K562 (cell line): ENCODE data around the gene KYAT1. TPM values are rescaled to one million over a fixed set of nuclear protein-coding genes. Genes with fewer than 3 reads are reported as not detected.

ENCODE experiments used
- ATAC-seq: fragments of 200-7000 bp; cut with Tn5 transposase; 3 replicates; pipeline ENCODE4 v1.9.1; 2020; ENCODE audit warnings: moderate library complexity
- BruUV-seq: library from RNA; stranded (reverse); fragments of 400-500 nt; replicated peaks from 2 replicates; lab custom pipeline; 2021; lab: Mats Ljungman, UMichigan
- CTCF ChIA-PET: fragments of 300-600 bp; formaldehyde crosslinking; extraction: SDS; loops from one replicate; lab custom pipeline; 2021; ENCODE audit warnings: low intra/inter-chr PET ratio; lab: Yijun Ruan, JAX
- POLR2A ChIA-PET: fragments of 300-600, 350-650 bp; sonication (Branson Sonifier 250); formaldehyde crosslinking; extraction: SDS; loops from one replicate; lab custom pipeline; 2021; ENCODE audit warnings: antibody characterized with exemption, inconsistent platforms; lab: Yijun Ruan, JAX
- DNase-seq, 4 experiments: peaks; one replicate each; pipeline versions ENCODE4 v3.0.0 to v3.0.0-alpha.2; 2011 to 2018; ENCODE audit warnings: low spot score in 3 of 4, mixed read lengths in 3 of 4; ENCODE audit errors: extremely low read depth in 1 of 4
- FAIRE-seq: peaks from 2 replicates; lab custom pipeline; 2011; peaks lifted over from hg19 to GRCh38; lab: Jason Lieb, UNC
- H2AFZ ChIP-seq: 2 replicates; pipeline ENCODE4 v1.6.0; 2011; ENCODE audit warnings: low read depth, low read length, control low read depth, inconsistent platforms
- H3K27ac ChIP-seq: fragments of 200-600 bp; 3 replicates; pipeline ENCODE4 v1.8.0; 2011; ENCODE audit warnings: low read depth, mild to moderate bottlenecking, control low read depth, inconsistent platforms, low read length, moderate library complexity, mixed read lengths; ENCODE audit errors: extremely low read depth
- H3K27me3 ChIP-seq, 2 experiments: fragments of 300-600 bp in 1 of 2; 2 replicates in 1 of 2; 3 replicates in 1 of 2; pipeline versions ENCODE4 v1.6.0 to v1.8.0; 2011; ENCODE audit warnings: inconsistent platforms in 2 of 2, low read length in 2 of 2, mild to moderate bottlenecking in 1 of 2, mixed read lengths in 1 of 2, moderate library complexity in 1 of 2; ENCODE audit not compliant: control insufficient read depth in 2 of 2, insufficient read depth in 2 of 2
- H3K36me3 ChIP-seq: fragments of 300-600 bp; 3 replicates; pipeline ENCODE4 v1.8.0; 2011; ENCODE audit warnings: mild to moderate bottlenecking, low read length, inconsistent platforms; ENCODE audit not compliant: control insufficient read depth, insufficient read depth
- H3K4me1 ChIP-seq, 2 experiments: fragments of 200-600 bp in 1 of 2; replicated peaks in 1 of 2; 2 replicates in 1 of 2; 3 replicates in 1 of 2; pipeline versions ENCODE4 v1.5.1 to v1.8.0; 2011; ENCODE audit warnings: inconsistent platforms in 2 of 2, low read length in 2 of 2, mild to moderate bottlenecking in 1 of 2, mixed read lengths in 1 of 2, moderate library complexity in 1 of 2; ENCODE audit not compliant: control insufficient read depth in 2 of 2, insufficient read depth in 2 of 2
- H3K4me2 ChIP-seq: 2 replicates; pipeline ENCODE4 v1.6.1; 2011; ENCODE audit warnings: low read length, control low read depth, inconsistent platforms, mixed read lengths; ENCODE audit not compliant: insufficient read depth
- H3K4me3 ChIP-seq: fragments of 200-600 bp; sonication (generic), shearing (Covaris generic); 2 replicates; pipeline ENCODE4 v1.5.1; 2016; ENCODE audit warnings: control low read depth, inconsistent platforms
- H3K79me2 ChIP-seq: fragments of 200-600 bp; 3 replicates; pipeline ENCODE4 v1.8.0; 2011; ENCODE audit warnings: low read length, inconsistent platforms; ENCODE audit not compliant: control insufficient read depth, insufficient read depth
- H3K9ac ChIP-seq, 2 experiments: 2 replicates each; pipeline versions ENCODE4 v1.6.0 to v1.6.1; 2011; ENCODE audit warnings: low read depth in 2 of 2, low read length in 2 of 2, control low read depth in 1 of 2, inconsistent platforms in 1 of 2, mild to moderate bottlenecking in 1 of 2, mixed read lengths in 1 of 2; ENCODE audit not compliant: insufficient read depth in 1 of 2
- H3K9me1 ChIP-seq: one replicate; pipeline ENCODE4 v1.6.0; 2011; ENCODE audit warnings: inconsistent platforms, mild to moderate bottlenecking, low read length, moderate library complexity; ENCODE audit not compliant: control insufficient read depth, insufficient read depth
- H3K9me3 ChIP-seq: replicated peaks from 2 replicates; pipeline ENCODE4 v1.5.1; 2011; ENCODE audit warnings: low read depth, low read length, inconsistent platforms; ENCODE audit not compliant: control insufficient read depth, insufficient read depth
- H4K20me1 ChIP-seq: replicated peaks from 2 replicates; pipeline ENCODE4 v1.6.1; 2011; ENCODE audit warnings: low read length, inconsistent platforms, mixed read lengths; ENCODE audit not compliant: control insufficient read depth, insufficient read depth
- E4F1 ChIP-seq: fragments of 250-450 bp; sonication (Bioruptor Pico); IDR thresholded peaks from 2 replicates; pipeline ENCODE4 v1.5.0; 2021; ENCODE audit warnings: mild to moderate bottlenecking, borderline replicate concordance
- GATAD2B ChIP-seq: fragments of 450-650 bp; IDR thresholded peaks from 2 replicates; pipeline ENCODE4 v1.6.1; 2017; ENCODE audit warnings: mild to moderate bottlenecking, borderline replicate concordance
- HDAC8 ChIP-seq: fragments of 450-650 bp; IDR thresholded peaks from 2 replicates; pipeline ENCODE4 v1.6.1; 2016; ENCODE audit warnings: mild to moderate bottlenecking, missing genetic modification characterization, moderate library complexity, missing compliant biosample characterization
- HIVEP1 ChIP-seq: fragments of 250-450 bp; sonication (Bioruptor Pico); IDR thresholded peaks from 2 replicates; pipeline ENCODE4 v1.4.0; 2020; ENCODE audit warnings: mild to moderate bottlenecking
- KLF16 ChIP-seq: IDR thresholded peaks from 2 replicates; pipeline ENCODE4 v1.6.1; 2016; ENCODE audit warnings: antibody characterized with exemption
- MAZ ChIP-seq, 2 experiments: fragments of 450-650 bp in 1 of 2; sonication (generic) in 1 of 2; formaldehyde crosslinking; IDR thresholded peaks in 1 of 2; conservative IDR thresholded peaks in 1 of 2; 2 replicates each; pipeline versions ENCODE4 v1.4.0 to v1.5.0; 2020; ENCODE audit warnings: mild to moderate bottlenecking in 1 of 2, missing genetic modification reagents in 1 of 2
- MXI1 ChIP-seq: IDR thresholded peaks from 2 replicates; pipeline ENCODE4 v1.6.1; 2011; ENCODE audit warnings: low read depth, mild to moderate bottlenecking, improper control_type of control experiment, low read length
- NONO ChIP-seq, 2 experiments: fragments of 200-400 bp in 1 of 2; fragments of 450-650 bp in 1 of 2; formaldehyde crosslinking in 1 of 2; IDR thresholded peaks; 2 replicates each; pipeline ENCODE4 v1.6.1; 2017; ENCODE audit warnings: low read depth in 2 of 2, mild to moderate bottlenecking in 2 of 2, moderate library complexity in 2 of 2, low read length in 1 of 2
- PHB2 ChIP-seq: fragments of 450-650 bp; IDR thresholded peaks from 2 replicates; pipeline ENCODE4 v1.6.1; 2017; ENCODE audit warnings: low read depth
- POLR2AphosphoS5 ChIP-seq: IDR thresholded peaks from 2 replicates; pipeline ENCODE4 v1.6.1; 2011; ENCODE audit warnings: mild to moderate bottlenecking, low read depth, low read length, moderate library complexity; ENCODE audit not compliant: control insufficient read depth, insufficient read depth
- SMARCE1 ChIP-seq: fragments of 450-650 bp; IDR thresholded peaks from 2 replicates; pipeline ENCODE4 v1.7.1; 2016; ENCODE audit warnings: mild to moderate bottlenecking
- TEAD1 ChIP-seq, 2 experiments: fragments of 450-650 bp in 1 of 2; sonication (generic) in 1 of 2; formaldehyde crosslinking; IDR thresholded peaks; 2 replicates each; pipeline versions ENCODE4 v1.4.0 to v1.8.0; 2020 to 2022; ENCODE audit warnings: mild to moderate bottlenecking in 2 of 2, missing genetic modification reagents in 1 of 2
- TOE1 ChIP-seq, 2 experiments: fragments of 450-650 bp in 1 of 2; sonication (generic) in 1 of 2; formaldehyde crosslinking in 1 of 2; IDR thresholded peaks; 2 replicates each; pipeline versions ENCODE4 v1.7.1 to v1.8.0; 2016 to 2022; ENCODE audit warnings: borderline replicate concordance in 2 of 2, mild to moderate bottlenecking in 2 of 2, antibody characterized with exemption in 1 of 2, inconsistent platforms in 1 of 2, low read depth in 1 of 2, missing genetic modification reagents in 1 of 2, moderate library complexity in 1 of 2
- ZNF3 ChIP-seq: fragments of 250-450 bp; sonication (Bioruptor Pico); IDR thresholded peaks from 2 replicates; pipeline ENCODE4 v1.5.0; 2021; ENCODE audit warnings: mild to moderate bottlenecking, moderate library complexity
- WGBS: fragments of 100-300 bp; shearing (Covaris generic); methylation state at CpG from one replicate; pipeline ENCODE4 v1.1.6; 2016; ENCODE audit warnings: low coverage, mixed read lengths; ENCODE audit not compliant: insufficient coverage; ENCODE audit errors: missing lambda C conversion rate; 5-methylcytosine and 5-hydroxymethylcytosine counted together
- in situ Hi-C: fragments of 300-500 bp; cut with MboI; formaldehyde crosslinking; loops from 4 replicates; pipeline ENCODE4 v1.15.0; 2018; ENCODE audit warnings: inconsistent platforms, mixed read lengths
- intact Hi-C: fragments of 100-400 bp; cut with micrococcal nuclease; formaldehyde crosslinking; loops from 2 replicates; pipeline ENCODE4 v1.14.2; 2022
- polyA plus RNA-seq, 8 experiments: library from polyadenylated mRNA; depleted of rRNA in 4 of 8; stranded (reverse) in 5 of 8; unstranded in 3 of 8; fragments of >200 nt; fragmentation: Nextera tagmentation in 2 of 8; fragmentation: Illumina TruSeq in 1 of 8; extraction: Ambion mirVana in 2 of 8; extraction: Trizol in 1 of 8; gene quantifications; 2 replicates each; pipeline versions ENCODE4 v1.2.1 to v1.2.3, GENCODE V29; 2011 to 2014; ENCODE audit warnings: inconsistent platforms in 1 of 8, missing spikeins in 1 of 8
- total RNA-seq, 7 experiments: library from RNA; depleted of rRNA in 6 of 7; stranded (reverse); fragments of >200 nt in 6 of 7; fragmentation: Illumina TruSeq in 2 of 7; extraction: Trizol in 2 of 7; gene quantifications; 2 replicates each; pipeline versions ENCODE4 v1.2.1 to v1.2.3, GENCODE V29; 2011 to 2021; ENCODE audit warnings: low replicate concordance in 1 of 7
- TF ChIP-seq, protein P1 (sequence below): IDR thresholded peaks from 3 replicates; pipeline ENCODE4 v1.6.1; 2011; ENCODE audit warnings: borderline replicate concordance, mild to moderate bottlenecking, moderate library complexity; ENCODE audit not compliant: insufficient read length; ENCODE audit errors: extremely low read depth

KYAT1 gene
- total and polyA plus RNA-seq, 9 of the 15 experiments (the other 6 are each of a cell fraction or from before 2014, with no cell fraction given) = 6.4 to 16.8 (median 11.1) TPM

DNA sequence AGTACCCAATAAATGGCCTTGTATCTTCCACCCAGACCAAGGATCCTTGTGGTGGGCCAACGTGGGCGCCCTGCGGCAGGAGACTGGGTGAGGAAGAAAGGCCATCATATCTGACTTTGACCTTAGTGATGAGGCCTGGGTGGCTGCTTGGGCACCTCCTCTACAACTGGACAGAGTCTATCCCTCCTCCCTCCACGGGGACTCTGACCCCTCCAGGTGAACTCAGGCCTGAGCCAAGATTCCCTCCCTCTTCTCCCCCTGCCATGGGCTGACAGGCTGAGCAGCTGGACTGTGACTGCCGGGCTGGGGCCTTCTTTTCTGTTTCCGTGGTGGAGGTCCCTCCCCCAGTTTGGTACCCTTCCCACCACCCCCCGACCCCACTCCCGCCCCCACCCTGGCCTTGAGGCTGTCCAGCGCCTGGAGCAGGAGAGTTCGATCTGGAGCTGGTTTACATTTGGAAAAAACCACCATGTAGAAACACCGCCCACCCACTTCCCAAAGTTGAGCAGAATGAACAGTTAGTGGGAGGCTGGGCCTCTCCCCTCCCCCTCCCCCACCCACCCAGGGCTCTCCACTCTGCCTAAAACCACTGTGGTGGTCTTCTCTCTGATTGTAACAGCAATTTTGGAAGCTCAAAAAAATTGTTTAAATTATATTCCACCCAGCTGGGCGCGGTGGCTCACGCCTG, 37.8 kb upstream of the KYAT1 start:
- DNase-seq = no peak
- Histone ChIP-seq H3K4me3 (no peak overlapping the region), H3K79me2 (no peaks in the 10 kb centered on the region), H4K20me1 (no peaks in the 10 kb centered on the region), H3K27me3 (no peaks in the 10 kb centered on the region), H2AFZ (no peak overlapping the region), H3K9ac (peak overlapping the region in 1 of 2 experiments; percentile 78; a peak in 2 of 4 replicates), H3K9me3 (no peaks in the 10 kb centered on the region), H3K4me1 (peaks cover under 1 to 31% of the 10 kb centered on the region in 2 experiments; a peak in 4 of 5 replicates), H3K27ac (no peak overlapping the region), H3K36me3 (peaks cover 28% of the 10 kb centered on the region; the same call in 2 of the 3 replicates), H3K9me1 (no peaks in the 10 kb centered on the region), H3K4me2 (no peak overlapping the region)
- in situ Hi-C loops (no loop called here), intact Hi-C loops (no loop called here)
- no TSS peak for BruUV-seq
- WGBS = 73% methylated on average over 7 of the region's 14 CpGs
- CTCF ChIA-PET = no interaction called here
- POLR2A ChIA-PET = interaction anchor here (0.5 to 0.8 kb wide), 2 partner anchors 11 to 764 kb away, joined by 3 read pairs; no protein-coding TSS in a partner anchor
- FAIRE-seq = no peak
- no peak for ATAC-seq
- TF ChIP-seq NONO (IDR thresholded peaks at IDR 0.05; ENCODE audit: low read depth in 2 of 2, low read length in 1 of 2) (no peak), GATAD2B (no peak), POLR2AphosphoS5 (no peak), TEAD1 (CRISPR knock-in tag; IDR thresholded peaks at IDR 0.05) (no peak), E4F1 (CRISPR knock-in tag) (no peak), KLF16 (no peak), MAZ (CRISPR knock-in tag; conservative IDR thresholded peaks at IDR 0.05 in 1 of 2, IDR thresholded peaks at IDR 0.05 in 1 of 2) (no peak), HDAC8 (tag) (no peak), MXI1 (no peak), TOE1 (IDR thresholded peaks at IDR 0.05; ENCODE audit: borderline replicate concordance) (no peak), TOE1 (CRISPR knock-in tag; IDR thresholded peaks at IDR 0.05; ENCODE audit: borderline replicate concordance, low read depth) (no peak), PHB2 (no peak), HIVEP1 (CRISPR knock-in tag) (no peak), ZNF3 (CRISPR knock-in tag) (no peak), SMARCE1 (no peak)
- TF ChIP-seq, protein P1, sequence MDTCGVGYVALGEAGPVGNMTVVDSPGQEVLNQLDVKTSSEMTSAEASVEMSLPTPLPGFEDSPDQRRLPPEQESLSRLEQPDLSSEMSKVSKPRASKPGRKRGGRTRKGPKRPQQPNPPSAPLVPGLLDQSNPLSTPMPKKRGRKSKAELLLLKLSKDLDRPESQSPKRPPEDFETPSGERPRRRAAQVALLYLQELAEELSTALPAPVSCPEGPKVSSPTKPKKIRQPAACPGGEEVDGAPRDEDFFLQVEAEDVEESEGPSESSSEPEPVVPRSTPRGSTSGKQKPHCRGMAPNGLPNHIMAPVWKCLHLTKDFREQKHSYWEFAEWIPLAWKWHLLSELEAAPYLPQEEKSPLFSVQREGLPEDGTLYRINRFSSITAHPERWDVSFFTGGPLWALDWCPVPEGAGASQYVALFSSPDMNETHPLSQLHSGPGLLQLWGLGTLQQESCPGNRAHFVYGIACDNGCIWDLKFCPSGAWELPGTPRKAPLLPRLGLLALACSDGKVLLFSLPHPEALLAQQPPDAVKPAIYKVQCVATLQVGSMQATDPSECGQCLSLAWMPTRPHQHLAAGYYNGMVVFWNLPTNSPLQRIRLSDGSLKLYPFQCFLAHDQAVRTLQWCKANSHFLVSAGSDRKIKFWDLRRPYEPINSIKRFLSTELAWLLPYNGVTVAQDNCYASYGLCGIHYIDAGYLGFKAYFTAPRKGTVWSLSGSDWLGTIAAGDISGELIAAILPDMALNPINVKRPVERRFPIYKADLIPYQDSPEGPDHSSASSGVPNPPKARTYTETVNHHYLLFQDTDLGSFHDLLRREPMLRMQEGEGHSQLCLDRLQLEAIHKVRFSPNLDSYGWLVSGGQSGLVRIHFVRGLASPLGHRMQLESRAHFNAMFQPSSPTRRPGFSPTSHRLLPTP = no peak
